GM18868 (cell line): ENCODE data around the gene OASL.
A peak's percentile ranks its signal among the peaks of the same experiment; 100 is the strongest.

Experiments used
- ATAC-seq: cut with Tn5 transposase; IDR thresholded peaks from one replicate; pipeline ENCODE4 v1.9.1; 2021; ENCODE audit warnings: mild to moderate bottlenecking, moderate library complexity; ENCODE audit not compliant: unreplicated experiment

The OASL gene

GRCh38 chr12:121017966-121018491 lies 21.0 kb downstream of the OASL start:
- no peak for ATAC-seq

- ATAC-seq: peak; percentile 98
Observed at GRCh38 chr12:121015825-121016766, 22.9 kb downstream of the OASL start, which contains the start of gene C12orf43. Gene C12orf43 (minus strand): TSS chr12:121016487. CDS start chr12:121016474, 13 bp downstream.

GRCh38 chr12:121013715-121014114 lies 25.3 kb downstream of the OASL start:
- no peak for ATAC-seq

- ATAC-seq: no peak
Observed at GRCh38 chr12:121011820-121012219, 27.2 kb downstream of the OASL start.

GRCh38 chr12:121010860-121011259 lies 28.2 kb downstream of the OASL start:
- ATAC-seq: no peak

GRCh38 chr12:121009741-121010140 lies 29.3 kb downstream of the OASL start:
- ATAC-seq: no peak

GRCh38 chr12:121008347-121009098 lies 30.5 kb downstream of the OASL start:
- ATAC-seq: no peak

GRCh38 chr12:121005346-121005815 lies 33.7 kb downstream of the OASL start:
- no peak for ATAC-seq

- no peak for ATAC-seq
Observed at GRCh38 chr12:121004253-121004815, 34.7 kb downstream of the OASL start.

GRCh38 chr12:121003650-121004049 lies 35.4 kb downstream of the OASL start:
- ATAC-seq: no peak

GRCh38 chr12:121001841-121002483 lies 37.1 kb downstream of the OASL start:
- ATAC-seq: no peak

GRCh38 chr12:121001060-121001459 lies 38.0 kb downstream of the OASL start:
- no peak for ATAC-seq

GRCh38 chr12:121000530-121000929 lies 38.5 kb downstream of the OASL start:
- ATAC-seq: no peak

GRCh38 chr12:120999191-121000120 lies 39.6 kb downstream of the OASL start:
- ATAC-seq: no peak

- ATAC-seq: no peak
Observed at GRCh38 chr12:120998435-120998834, 40.6 kb downstream of the OASL start.

- ATAC-seq: no peak
Observed at GRCh38 chr12:120997448-120997847, 41.6 kb downstream of the OASL start.

- no peak for ATAC-seq
Observed at GRCh38 chr12:120996133-120996746, 42.8 kb downstream of the OASL start.

- no peak for ATAC-seq
Observed at GRCh38 chr12:120994589-120995337, 44.3 kb downstream of the OASL start.
